Stimulated activated CD4-positive, alpha-beta T cell treated with anti-CD3 and anti-CD28 coated beads, Interleukin-4, amount 100 ng/mL, for 4 hours (primary cell): ENCODE data around the gene KHDRBS2.
"Not testable (repeated sequence)": the region's sequence is repeated elsewhere in the genome, so short reads cannot be mapped to it uniquely, and the experiment has no call there.

Experiments
- DNase-seq, 2 experiments: peaks; one replicate each; pipeline ENCODE4 v3.0.0-alpha.2; 2020

Gene KHDRBS2

GRCh38 chr6:61841958-61842357 lies 444.1 kb downstream of the KHDRBS2 start:
- no peak for DNase-seq

GRCh38 chr6:61835237-61835636 lies 450.8 kb downstream of the KHDRBS2 start:
- no peak for DNase-seq

GRCh38 chr6:61833176-61833755 lies 452.8 kb downstream of the KHDRBS2 start:
- no peak for DNase-seq

- no peak for DNase-seq
Measured at GRCh38 chr6:61817716-61818115, 468.3 kb downstream of the KHDRBS2 start.

GRCh38 chr6:61810047-61810446 lies 476.0 kb downstream of the KHDRBS2 start:
- DNase-seq = no peak

- DNase-seq = no peak
Measured at GRCh38 chr6:61809004-61809595, 476.9 kb downstream of the KHDRBS2 start.

- no peak for DNase-seq
Measured at GRCh38 chr6:61787998-61788397, 498.0 kb downstream of the KHDRBS2 start.

GRCh38 chr6:61769446-61769845 lies 516.6 kb downstream of the KHDRBS2 start:
- DNase-seq = not testable (repeated sequence)

- no peak for DNase-seq
Measured at GRCh38 chr6:61755739-61756138, 530.3 kb downstream of the KHDRBS2 start.

GRCh38 chr6:61751986-61752385 lies 534.0 kb downstream of the KHDRBS2 start:
- no peak for DNase-seq

GRCh38 chr6:61745994-61746393 lies 540.0 kb downstream of the KHDRBS2 start:
- no peak for DNase-seq

- no peak for DNase-seq
Measured at GRCh38 chr6:61711849-61712248, 574.2 kb downstream of the KHDRBS2 start.

- no peak for DNase-seq
Measured at GRCh38 chr6:61688165-61688564, 597.9 kb downstream of the KHDRBS2 start.

GRCh38 chr6:61682562-61682961 lies 603.5 kb downstream of the KHDRBS2 start:
- no peak for DNase-seq

- DNase-seq = no peak
Measured at GRCh38 chr6:61679625-61680024, 606.4 kb downstream of the KHDRBS2 start.

GRCh38 chr6:61675734-61676133 lies 610.3 kb downstream of the KHDRBS2 start:
- DNase-seq = no peak

GRCh38 chr6:61649845-61650244 lies 636.2 kb downstream of the KHDRBS2 start:
- DNase-seq = no peak

- DNase-seq = no peak
Measured at GRCh38 chr6:61640463-61640862, 645.6 kb downstream of the KHDRBS2 start.
